Raji (cell line): ENCODE measurements around the gene TRIP10.

Source experiments
- POLR2A ChIP-seq: IDR thresholded peaks from 2 replicates; pipeline ENCODE4 v1.6.1; 2011; ENCODE audit warnings: low read depth, low read length, control low read depth; ENCODE audit not compliant: insufficient read depth

Gene TRIP10

DNA sequence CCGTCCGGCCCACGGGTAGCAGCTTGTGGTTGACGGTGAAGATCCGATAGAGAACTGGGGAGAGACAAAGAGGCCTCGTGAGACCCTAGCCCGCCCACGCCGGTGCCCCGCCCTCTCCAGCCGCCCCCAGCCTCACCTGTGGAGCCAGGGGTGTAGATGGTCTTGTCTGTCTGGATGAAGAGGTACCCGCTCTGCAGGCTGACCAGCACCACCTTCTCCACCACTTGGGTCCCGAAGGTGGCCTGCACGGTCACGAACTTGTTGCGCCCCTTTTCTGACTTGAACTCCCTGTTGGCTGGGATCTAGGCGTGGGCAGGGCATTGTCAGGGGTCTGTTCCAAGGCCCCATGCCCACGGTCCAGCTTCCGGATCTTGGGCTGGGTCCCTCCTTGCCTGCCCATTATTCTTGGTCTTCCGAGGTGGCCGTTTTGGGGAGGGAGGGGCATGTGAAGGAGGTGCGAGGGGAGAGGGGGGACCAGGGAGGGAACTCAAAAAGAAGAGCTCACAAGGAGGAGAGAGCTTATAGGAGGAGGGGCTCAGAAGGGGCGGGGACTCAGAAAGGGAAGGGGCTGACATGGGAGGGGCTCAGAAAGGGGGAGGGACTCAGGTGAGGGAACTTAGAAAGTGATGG is 21.3 kb upstream of the TRIP10 start:
- TF ChIP-seq POLR2A: no peak

DNA sequence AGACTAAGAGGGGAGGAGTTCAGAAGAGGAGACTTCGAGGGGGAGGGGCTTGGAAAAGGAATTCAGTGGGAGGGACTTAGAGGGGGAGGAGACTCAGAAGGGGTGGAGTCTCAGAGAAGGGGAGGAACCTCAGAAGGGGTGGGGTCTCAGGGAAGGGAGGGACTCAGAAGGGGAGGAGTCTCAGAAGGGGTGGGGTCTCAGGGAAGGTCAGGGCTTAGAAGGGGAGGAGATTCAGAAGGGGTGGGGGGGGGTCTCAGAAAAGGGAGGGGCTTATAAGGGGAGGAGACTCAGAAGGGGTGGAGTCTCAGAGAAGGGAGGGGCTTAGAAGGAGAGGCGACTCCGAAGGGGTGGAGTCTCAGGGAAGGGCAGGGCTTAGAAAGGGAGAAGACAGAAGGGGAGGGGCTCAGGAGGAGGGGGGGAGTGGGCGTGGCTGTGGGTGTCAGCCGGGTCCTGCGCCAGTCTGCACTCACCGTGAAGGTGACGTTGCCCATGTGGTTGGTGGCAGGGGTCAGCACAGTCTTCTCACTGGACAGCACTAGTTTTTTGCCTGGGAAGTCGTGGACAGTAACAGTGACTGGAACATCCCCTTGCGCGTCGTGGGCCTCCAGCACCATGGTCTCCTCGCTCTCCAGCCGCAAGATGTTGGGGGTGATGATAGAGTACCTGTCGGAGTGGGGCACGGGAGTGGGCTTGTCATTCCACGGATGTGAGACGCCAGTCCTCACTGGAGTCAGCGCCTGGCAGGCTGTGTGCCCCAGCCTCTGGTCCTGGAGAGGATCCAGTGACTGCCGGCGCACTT is 20.5 kb upstream of the TRIP10 start:
- TF ChIP-seq POLR2A: no peak

DNA sequence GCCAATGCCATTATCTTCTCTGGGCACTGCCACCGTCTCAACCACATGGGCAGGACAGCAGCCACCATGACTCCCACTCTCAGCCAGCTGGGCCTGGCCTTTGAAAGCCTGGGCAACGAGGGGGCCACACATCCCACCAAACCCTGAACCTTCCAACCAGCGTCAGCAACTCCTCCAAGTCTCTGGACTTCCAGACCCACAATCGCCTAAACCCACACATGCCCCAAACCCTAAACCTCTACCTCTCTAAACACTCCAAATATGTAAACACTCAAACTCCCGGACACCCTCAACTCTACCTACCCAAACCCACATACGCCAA is 20.0 kb upstream of the TRIP10 start:
- TF ChIP-seq POLR2A: no peak

DNA sequence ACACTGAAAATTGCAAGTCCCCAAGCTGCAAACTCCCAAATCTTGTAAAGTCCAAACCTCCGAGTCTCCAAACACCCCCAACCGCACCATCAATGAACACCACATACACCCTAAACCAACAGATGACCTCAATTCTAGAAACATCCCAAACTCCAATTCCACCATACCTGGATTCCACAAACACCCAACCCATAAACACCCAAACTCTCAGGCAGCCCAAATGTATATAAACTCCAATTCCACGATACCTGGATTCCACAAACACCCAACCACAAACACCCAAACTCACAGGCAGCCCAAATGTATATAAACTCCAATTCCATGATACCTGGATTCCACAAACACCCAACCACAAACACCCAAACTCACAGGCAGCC is 19.5 kb upstream of the TRIP10 start:
- TF ChIP-seq POLR2A: no peak

DNA sequence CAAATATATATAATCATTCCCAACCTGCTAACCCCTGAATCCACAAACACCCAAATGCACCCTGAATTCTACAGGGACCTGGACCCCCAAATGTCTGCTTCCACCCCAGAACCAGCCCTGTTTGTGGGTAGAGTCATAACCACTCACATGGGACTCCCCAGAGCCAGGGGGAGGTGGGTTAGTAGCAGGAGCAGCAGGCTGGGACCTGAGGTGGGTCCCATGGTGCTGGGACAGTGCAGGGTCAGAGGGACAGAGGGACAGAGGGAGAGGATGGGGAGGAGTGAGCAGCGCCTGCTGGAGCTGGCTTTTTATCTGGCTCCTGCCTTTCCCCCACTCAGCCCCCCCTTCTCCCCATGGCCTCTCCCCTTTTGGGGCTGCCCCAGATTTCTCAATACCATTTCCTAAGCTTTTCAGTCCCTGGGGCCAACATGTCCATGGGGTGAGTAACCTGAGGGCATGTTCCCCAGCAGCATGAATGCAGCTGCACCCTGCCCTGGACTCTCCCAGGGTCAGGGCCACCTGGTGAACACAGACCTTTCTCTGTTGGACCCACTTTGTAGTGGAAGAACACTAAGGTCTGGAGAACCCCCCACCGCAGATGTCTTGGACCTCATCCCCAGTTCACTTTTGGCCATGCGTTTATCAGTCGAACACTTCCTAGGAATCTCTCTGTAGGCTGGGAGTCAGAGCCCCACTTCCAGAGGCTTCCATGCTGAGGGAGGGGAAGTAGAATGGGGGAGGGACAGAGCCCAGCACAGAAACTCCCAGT is 18.9 kb upstream of the TRIP10 start, which contains the start of gene C3:
Gene C3, minus strand, starts transcription at position 282 of the 769 bp plus-strand sequence. Its CDS starts 61 bp downstream, at position 221.
- no peak for TF ChIP-seq POLR2A

DNA sequence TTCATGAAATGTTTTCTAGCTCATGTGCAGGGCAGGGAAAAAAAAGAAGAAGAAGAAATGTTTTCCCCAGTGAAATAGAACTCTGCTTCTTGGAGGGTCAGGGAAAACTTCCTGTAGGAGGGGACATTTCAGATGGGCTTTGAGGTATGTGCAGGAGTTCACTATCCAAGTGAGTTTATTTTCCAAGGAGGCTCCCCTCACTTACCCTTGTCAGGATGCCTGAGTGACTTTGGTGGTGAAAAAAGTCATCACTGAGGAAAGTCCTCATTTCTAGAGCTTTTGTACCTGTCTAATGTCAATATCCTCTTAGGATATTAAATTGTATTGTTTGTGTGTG is 18.4 kb upstream of the TRIP10 start:
- no peak for TF ChIP-seq POLR2A

DNA sequence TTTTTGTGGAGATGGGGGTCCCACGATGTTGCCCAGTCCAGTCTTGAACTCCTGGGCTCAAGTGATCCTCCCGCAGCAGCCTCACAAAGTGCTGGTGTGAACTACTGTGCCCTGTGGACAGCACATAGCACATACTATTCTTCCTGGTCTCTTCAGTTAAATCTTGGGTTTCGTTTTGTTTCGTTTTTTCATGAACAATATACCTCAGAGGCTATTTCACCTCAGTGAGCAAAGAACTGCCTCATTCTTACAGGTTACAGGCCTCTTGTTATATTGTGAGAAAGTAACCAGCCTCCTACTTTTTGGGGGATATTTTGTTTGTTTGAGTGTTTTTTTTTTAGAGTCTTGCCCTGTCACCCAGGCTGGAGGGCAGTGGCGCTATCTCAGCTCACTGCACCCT is 17.7 kb upstream of the TRIP10 start:
- TF ChIP-seq POLR2A: no peak

DNA sequence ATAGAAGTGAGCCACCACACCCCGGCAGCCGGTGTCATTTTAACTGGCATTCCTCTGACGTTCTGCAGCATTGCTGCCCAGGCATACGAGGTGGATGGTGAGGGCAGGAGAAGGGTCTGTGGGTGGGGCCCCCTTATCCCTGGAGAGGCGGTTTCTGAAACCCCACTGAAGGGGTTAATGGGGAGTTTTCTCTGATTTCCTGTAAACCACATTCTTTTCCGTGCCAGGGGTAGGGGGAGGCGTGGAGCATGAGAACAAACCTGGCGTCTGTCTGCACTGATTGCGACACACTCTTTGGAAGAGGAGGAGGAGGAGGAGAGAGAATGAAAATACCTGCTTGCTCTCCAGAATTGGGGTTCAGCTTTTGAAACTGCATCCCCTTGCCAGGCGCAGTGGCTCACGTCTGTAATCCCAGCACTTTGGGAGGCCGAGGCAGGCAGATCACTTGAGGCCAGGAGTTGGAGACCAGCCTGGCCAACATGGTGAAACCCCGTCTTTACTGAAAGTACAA is 16.3 kb upstream of the TRIP10 start:
- TF ChIP-seq POLR2A: no peak

DNA sequence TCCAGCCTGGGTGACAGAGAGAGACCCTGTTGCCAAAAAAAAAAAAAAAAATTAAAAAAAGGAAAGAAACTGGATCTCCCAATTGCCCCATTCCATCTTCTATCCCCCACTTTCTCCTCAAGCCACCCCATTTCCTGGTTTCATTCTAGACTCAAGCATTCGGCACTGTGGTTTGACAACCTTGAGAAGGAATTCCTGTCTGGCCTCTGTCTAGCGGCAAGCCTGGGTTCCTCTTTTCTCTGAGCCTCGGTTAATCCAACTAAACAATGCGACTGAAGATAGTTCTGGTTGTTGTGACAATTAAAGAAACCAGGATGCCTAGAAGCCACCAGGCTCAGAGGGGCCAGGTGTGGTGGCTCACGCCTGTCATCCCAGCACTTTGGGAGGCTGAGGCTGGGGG is 15.7 kb upstream of the TRIP10 start:
- no peak for TF ChIP-seq POLR2A

DNA sequence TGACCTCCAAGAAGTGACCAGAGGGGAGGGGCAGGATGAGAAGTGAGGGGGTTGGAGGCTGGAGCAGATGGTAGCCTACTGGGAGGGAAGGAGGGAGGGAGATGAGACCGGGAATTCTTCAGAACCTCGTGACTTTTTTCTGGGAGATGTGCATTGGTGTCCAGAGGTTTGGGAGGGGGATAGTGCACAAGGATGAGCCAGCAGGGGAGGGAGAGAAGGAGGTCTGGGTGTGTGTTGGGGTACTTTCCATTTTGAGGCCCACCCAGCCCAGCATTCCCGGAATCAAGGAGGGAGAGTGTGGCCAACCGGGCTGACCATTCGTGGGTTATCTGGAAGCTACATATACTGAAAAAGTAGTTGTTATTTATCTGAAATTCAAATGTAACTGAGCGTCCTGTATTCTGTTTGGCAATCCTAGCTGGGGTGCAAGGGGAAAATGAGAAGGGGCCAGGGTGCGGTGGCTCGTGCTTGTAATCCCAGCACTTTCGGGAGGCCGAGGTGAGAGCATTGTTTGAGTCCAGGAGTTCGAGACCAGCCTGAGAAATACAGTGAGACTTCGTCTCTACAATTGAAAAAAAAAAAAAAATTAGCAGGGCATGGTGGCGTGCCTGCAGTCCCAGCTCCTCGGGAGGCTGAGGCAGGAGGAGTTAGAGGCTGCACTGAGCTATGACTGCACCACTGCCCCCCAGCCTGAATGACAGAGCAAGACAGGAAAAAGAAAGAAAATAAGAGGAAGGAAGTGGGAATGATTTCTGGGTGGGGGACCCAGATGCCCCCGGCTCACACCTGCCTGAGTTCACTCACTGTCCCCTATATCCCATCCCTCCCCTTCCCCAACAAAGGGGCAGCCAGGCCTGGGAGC is 14.6 kb upstream of the TRIP10 start:
- TF ChIP-seq POLR2A: no peak

DNA sequence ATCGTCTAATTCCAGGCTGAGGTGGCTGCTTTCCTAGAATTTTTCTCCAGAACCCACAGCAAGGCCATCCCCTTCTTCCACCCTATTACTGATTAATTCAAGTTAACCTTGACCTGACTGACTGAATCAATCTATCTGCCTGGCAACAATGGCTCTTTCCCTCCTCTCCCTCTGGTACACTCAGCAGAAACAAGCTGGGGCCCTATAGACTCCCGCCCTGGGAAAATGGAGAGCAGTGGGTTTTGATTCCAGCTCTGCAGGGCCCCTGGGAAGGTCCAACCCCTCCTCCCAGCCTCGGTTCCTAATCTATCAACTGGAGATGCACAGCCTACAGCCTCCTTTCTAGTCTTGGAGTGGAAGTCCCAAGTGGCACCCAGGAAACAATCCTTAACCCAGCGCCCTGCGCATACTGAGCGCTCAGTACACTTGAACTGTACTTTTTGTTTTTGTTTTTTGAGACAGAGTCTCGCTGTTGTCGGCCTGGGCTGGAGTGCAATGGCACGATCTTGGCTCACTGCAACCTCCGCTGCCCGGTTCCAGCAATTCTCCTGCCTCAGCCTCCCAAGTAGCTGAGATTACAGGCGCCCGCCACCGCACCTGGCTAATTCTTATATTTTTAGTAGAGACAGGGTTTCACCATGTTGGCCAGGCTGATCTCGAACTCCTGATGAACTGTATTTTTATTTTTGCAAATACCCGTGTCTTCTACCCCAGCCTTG is 13.8 kb upstream of the TRIP10 start:
- no peak for TF ChIP-seq POLR2A

DNA sequence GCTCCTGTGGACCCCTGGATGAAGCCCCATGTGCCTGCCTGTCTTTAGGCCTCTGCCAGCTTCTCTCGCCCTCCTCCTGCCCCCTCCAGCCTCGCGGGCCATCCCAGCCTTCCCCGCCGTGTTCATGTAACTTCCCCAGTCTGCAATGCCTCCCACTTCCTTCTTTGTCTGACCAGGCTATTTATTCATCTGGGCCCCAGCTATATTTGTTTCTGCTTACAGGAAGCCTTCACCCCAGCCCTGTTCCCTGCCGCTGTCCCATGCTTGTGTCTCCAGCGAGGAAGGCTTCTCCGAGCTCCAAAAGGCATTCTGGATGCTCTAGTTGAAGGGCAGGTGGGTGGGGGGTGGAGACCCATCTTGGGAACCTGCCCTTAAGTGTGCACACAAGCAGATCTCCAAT is 11.1 kb upstream of the TRIP10 start:
- no peak for TF ChIP-seq POLR2A

DNA sequence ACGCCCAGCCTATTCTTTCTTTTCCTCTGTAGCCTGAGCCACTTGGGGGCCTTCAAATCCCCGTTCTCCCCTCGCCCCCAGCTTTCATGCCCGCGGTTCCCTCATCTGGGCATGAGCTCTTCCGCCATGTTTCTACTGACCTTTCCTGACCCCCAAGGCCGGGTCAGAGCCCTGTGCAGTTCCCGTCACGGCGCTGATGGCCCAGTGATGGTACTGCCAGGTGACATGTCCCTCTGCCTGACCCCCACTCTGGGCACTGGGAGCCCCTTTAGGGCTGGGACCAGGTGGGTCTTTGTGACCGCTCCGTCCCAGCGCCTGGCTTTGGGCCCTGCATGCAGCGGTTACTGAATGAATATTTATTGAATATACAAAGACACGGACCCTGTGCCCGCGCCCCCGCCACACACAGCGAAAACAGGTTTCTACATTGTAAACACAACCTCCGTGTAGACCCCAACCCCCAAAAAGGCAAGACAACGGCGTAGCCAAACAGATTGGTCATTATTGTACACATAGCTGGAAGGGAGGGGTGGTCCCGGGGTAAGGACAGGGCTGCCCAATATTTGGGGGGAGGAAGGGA is 9.8 kb upstream of the TRIP10 start:
- TF ChIP-seq POLR2A: no peak
